ENCODE results near the gene ZNF629.

DNA sequence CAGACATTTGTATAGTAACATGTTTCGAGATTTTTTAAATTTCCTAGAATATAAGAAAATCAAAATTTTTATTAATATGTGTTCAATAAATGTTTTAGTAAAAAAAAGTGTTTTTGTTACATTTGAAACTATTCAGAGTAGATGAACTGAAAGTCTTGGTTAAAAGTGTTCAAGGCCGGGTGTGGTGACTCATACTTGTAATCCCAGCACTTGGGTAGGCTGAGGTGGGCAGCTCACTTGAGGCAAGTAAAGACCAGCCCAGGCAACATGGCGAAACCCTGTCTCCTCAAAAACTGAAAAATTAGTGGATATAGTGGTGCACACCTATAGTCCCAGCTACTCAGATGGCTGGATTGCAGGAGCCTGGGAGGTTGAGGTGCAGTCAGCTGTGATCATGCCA lies 55.6 kb downstream of the ZNF629 start:
- TF ChIP-seq, protein P1, sequence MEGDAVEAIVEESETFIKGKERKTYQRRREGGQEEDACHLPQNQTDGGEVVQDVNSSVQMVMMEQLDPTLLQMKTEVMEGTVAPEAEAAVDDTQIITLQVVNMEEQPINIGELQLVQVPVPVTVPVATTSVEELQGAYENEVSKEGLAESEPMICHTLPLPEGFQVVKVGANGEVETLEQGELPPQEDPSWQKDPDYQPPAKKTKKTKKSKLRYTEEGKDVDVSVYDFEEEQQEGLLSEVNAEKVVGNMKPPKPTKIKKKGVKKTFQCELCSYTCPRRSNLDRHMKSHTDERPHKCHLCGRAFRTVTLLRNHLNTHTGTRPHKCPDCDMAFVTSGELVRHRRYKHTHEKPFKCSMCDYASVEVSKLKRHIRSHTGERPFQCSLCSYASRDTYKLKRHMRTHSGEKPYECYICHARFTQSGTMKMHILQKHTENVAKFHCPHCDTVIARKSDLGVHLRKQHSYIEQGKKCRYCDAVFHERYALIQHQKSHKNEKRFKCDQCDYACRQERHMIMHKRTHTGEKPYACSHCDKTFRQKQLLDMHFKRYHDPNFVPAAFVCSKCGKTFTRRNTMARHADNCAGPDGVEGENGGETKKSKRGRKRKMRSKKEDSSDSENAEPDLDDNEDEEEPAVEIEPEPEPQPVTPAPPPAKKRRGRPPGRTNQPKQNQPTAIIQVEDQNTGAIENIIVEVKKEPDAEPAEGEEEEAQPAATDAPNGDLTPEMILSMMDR (IDR thresholded peaks at IDR 0.05; ENCODE audit: poor library complexity) = no peak
- no peak for TF ChIP-seq EZH2 (IDR thresholded peaks at IDR 0.05; ENCODE audit: borderline replicate concordance)
